GM21423 (cell line): ENCODE data around the gene ADIRF.

Source experiments
- ATAC-seq: cut with Tn5 transposase; IDR thresholded peaks from one replicate; pipeline ENCODE4 v1.9.1; 2021; ENCODE audit warnings: mild to moderate bottlenecking, moderate library complexity; ENCODE audit not compliant: unreplicated experiment

ADIRF gene

GRCh38 chr10:86960003-86960862, 8.0 kb upstream of the ADIRF start:
- peak; percentile 57 for ATAC-seq

GRCh38 chr10:86960863-86961434, 7.3 kb upstream of the ADIRF start:
- ATAC-seq, result no peak

- ATAC-seq, result no peak
Measured at GRCh38 chr10:86961481-86962091, 6.7 kb upstream of the ADIRF start.

GRCh38 chr10:86962136-86962980, 5.9 kb upstream of the ADIRF start:
- ATAC-seq, result no peak

- ATAC-seq, result no peak
Measured at GRCh38 chr10:86962981-86963310, 5.3 kb upstream of the ADIRF start.

GRCh38 chr10:86963341-86963919, 4.9 kb upstream of the ADIRF start:
- no peak for ATAC-seq

- no peak for ATAC-seq
Measured at GRCh38 chr10:86964061-86964846, 4.0 kb upstream of the ADIRF start.

GRCh38 chr10:86964847-86965190, 3.5 kb upstream of the ADIRF start:
- ATAC-seq, result no peak

- ATAC-seq, result no peak
Measured at GRCh38 chr10:86965986-86966654, 2.2 kb upstream of the ADIRF start.

GRCh38 chr10:86967481-86967941, 771 bp upstream of the ADIRF start:
- no peak for ATAC-seq

- ATAC-seq, result no peak
Measured at GRCh38 chr10:86968994-86969355, 693 bp downstream of the ADIRF start.

- ATAC-seq, result no peak
Measured at GRCh38 chr10:86969421-86970041, 1.2 kb downstream of the ADIRF start.

- no peak for ATAC-seq
Measured at GRCh38 chr10:86970162-86970981, 2.1 kb downstream of the ADIRF start.

GRCh38 chr10:86970982-86971231, 2.6 kb downstream of the ADIRF start:
- ATAC-seq, result no peak

GRCh38 chr10:86971232-86971991, 3.1 kb downstream of the ADIRF start:
- peak; percentile 79 for ATAC-seq

- ATAC-seq, result no peak
Measured at GRCh38 chr10:86972613-86973380, 4.5 kb downstream of the ADIRF start.

- no peak for ATAC-seq
Measured at GRCh38 chr10:86974484-86974883, 6.2 kb downstream of the ADIRF start.
